Panc1 (cell line): ENCODE data around the gene TTC23. TPM values are rescaled to one million over a fixed set of nuclear protein-coding genes. Genes with fewer than 3 reads are reported as not detected.

Experiments
- ATAC-seq: fragments of 200-7000 bp; cut with Tn5 transposase; 2 replicates; pipeline ENCODE4 v1.9.1; 2020; ENCODE audit warnings: mild to moderate bottlenecking, moderate library complexity
- BruUV-seq: library from RNA; stranded (reverse); fragments of 400-500 nt; replicated peaks from 2 replicates; lab custom pipeline; 2021; lab: Mats Ljungman, UMichigan
- CTCF ChIA-PET: fragments of 300-600 bp; sonication (Branson Sonifier 250); formaldehyde crosslinking; loops from one replicate; lab custom pipeline; 2022; ENCODE audit warnings: antibody characterized with exemption; lab: Charles Lee
- POLR2A ChIA-PET: fragments of 300-600 bp; sonication (Branson Sonifier 250); formaldehyde crosslinking; loops from one replicate; lab custom pipeline; 2022; ENCODE audit warnings: antibody characterized with exemption; lab: Charles Lee
- DNase-seq: peaks from one replicate; pipeline ENCODE4 v3.0.0-alpha.2; 2010; ENCODE audit warnings: low read depth, low spot score
- H3K27ac ChIP-seq: 2 replicates; pipeline ENCODE4 v1.5.1; 2011; ENCODE audit warnings: mild to moderate bottlenecking, low read length, inconsistent platforms
- H3K27me3 ChIP-seq: fragments of 200-500 bp; sonication (Bioruptor generic); 2 replicates; pipeline ENCODE4 v1.6.0; 2014; ENCODE audit warnings: low read length, inconsistent platforms; ENCODE audit not compliant: control insufficient read depth, insufficient read depth
- H3K36me3 ChIP-seq: fragments of 200-500 bp; sonication (Bioruptor generic); 2 replicates; pipeline ENCODE4 v1.5.1; 2014; ENCODE audit warnings: inconsistent platforms, mild to moderate bottlenecking, low read length, moderate library complexity; ENCODE audit not compliant: control insufficient read depth, insufficient read depth
- H3K4me1 ChIP-seq: 2 replicates; pipeline ENCODE4 v1.5.1; 2011; ENCODE audit warnings: inconsistent platforms, mild to moderate bottlenecking, low read length, moderate library complexity; ENCODE audit not compliant: control insufficient read depth, insufficient read depth
- H3K4me3 ChIP-seq, 2 experiments: 2 replicates each; pipeline ENCODE4 v1.5.1; 2011 to 2012; ENCODE audit warnings: low read depth in 2 of 2, low read length in 2 of 2, mild to moderate bottlenecking in 2 of 2, inconsistent platforms in 1 of 2, moderate library complexity in 1 of 2
- H3K9me3 ChIP-seq: fragments of 200-500 bp; sonication (Bioruptor generic); 2 replicates; pipeline ENCODE4 v1.5.1; 2014; ENCODE audit warnings: low read depth, mild to moderate bottlenecking, inconsistent platforms, low read length, moderate library complexity; ENCODE audit not compliant: control insufficient read depth, insufficient read depth
- POLR2AphosphoS5 ChIP-seq: IDR thresholded peaks from 2 replicates; pipeline ENCODE4 v1.6.1; 2012; ENCODE audit warnings: mild to moderate bottlenecking, low read depth, low read length, moderate library complexity
- SIN3A ChIP-seq: IDR thresholded peaks from 2 replicates; pipeline ENCODE4 v1.6.1; 2012; ENCODE audit warnings: low read depth, mild to moderate bottlenecking, low read length, moderate library complexity, borderline replicate concordance; ENCODE audit not compliant: insufficient read depth
- TCF7L2 ChIP-seq: IDR thresholded peaks from 2 replicates; pipeline ENCODE4 v1.6.1; 2011; ENCODE audit warnings: mild to moderate bottlenecking, low read depth, low read length, inconsistent platforms
- in situ Hi-C: cut with HindIII; loops from 2 replicates; pipeline ENCODE4 v1.10.0; 2016; ENCODE audit warnings: low sequenced_read_pairs, low pct_unique_long_range_greater_than_20kb
- intact Hi-C: fragments of 100-400 bp; cut with micrococcal nuclease; formaldehyde crosslinking; loops from one replicate; pipeline ENCODE4 v1.10.0; 2022; ENCODE audit not compliant: unreplicated experiment
- total RNA-seq: library from RNA; stranded (reverse); gene quantifications from one replicate; pipeline ENCODE4 v1.2.1, GENCODE V29; 2021; ENCODE audit not compliant: unreplicated experiment
- TF ChIP-seq, protein P1 (sequence below), 2 experiments: IDR thresholded peaks; 2 replicates each; pipeline ENCODE4 v1.6.1; 2011 to 2012; ENCODE audit warnings: low read depth in 2 of 2, control low read depth in 1 of 2, low read length in 1 of 2, mild to moderate bottlenecking in 1 of 2, moderate library complexity in 1 of 2; ENCODE audit not compliant: insufficient read depth in 1 of 2
- TF ChIP-seq, protein P2 (sequence below): fragments of 450-650 bp; IDR thresholded peaks from 2 replicates; pipeline ENCODE4 v1.5.1; 2017; ENCODE audit warnings: mild to moderate bottlenecking

TTC23 gene
- total RNA-seq, 1 experiment from 2014 or later = 21.7 TPM

DNA sequence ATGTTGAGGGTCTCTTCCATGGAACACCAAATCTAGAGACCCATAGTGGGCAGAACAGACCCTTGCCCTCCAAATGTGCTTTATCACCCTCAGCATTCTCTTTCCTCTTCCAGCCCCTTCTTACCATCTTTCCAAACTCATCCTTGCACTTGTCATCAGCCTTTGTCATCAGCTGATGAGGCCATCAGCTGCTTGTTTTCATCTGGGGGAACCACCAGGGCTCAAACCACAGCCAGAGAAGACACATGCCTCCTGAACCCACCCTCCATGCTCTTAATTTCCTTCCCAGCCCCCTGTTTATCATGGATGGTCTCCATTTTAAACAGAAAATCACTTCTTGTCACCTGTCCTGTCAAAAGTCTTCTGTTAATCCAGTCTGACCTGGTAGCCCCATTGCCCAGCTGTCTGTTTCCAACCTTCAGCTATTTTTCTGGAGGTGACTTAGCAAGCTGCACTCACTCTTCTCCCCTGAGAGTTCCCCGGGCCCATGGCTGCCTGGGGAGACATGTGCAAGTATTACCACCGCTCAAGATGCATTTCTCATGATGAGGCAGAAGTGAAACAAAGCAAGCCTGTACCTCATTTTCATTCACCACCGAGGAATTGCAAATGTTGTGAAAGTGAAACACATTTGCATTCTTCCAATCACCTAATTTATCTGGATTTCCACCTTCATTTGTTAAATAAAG, 159.2 kb downstream of the TTC23 start:
- ATAC-seq = no peak
- ChIA-PET CTCF (no interaction called here), POLR2A (no interaction called here)
- no peak overlapping the region for H3K4me3 ChIP-seq
- H3K4me1 ChIP-seq = no peaks in the 10 kb centered on the region
- no peak for DNase-seq
- TF ChIP-seq TCF7L2 = no peak
- TF ChIP-seq, protein P1, sequence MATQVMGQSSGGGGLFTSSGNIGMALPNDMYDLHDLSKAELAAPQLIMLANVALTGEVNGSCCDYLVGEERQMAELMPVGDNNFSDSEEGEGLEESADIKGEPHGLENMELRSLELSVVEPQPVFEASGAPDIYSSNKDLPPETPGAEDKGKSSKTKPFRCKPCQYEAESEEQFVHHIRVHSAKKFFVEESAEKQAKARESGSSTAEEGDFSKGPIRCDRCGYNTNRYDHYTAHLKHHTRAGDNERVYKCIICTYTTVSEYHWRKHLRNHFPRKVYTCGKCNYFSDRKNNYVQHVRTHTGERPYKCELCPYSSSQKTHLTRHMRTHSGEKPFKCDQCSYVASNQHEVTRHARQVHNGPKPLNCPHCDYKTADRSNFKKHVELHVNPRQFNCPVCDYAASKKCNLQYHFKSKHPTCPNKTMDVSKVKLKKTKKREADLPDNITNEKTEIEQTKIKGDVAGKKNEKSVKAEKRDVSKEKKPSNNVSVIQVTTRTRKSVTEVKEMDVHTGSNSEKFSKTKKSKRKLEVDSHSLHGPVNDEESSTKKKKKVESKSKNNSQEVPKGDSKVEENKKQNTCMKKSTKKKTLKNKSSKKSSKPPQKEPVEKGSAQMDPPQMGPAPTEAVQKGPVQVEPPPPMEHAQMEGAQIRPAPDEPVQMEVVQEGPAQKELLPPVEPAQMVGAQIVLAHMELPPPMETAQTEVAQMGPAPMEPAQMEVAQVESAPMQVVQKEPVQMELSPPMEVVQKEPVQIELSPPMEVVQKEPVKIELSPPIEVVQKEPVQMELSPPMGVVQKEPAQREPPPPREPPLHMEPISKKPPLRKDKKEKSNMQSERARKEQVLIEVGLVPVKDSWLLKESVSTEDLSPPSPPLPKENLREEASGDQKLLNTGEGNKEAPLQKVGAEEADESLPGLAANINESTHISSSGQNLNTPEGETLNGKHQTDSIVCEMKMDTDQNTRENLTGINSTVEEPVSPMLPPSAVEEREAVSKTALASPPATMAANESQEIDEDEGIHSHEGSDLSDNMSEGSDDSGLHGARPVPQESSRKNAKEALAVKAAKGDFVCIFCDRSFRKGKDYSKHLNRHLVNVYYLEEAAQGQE (IDR thresholded peaks at IDR 0.05; ENCODE audit: insufficient read depth in 1 of 2, low read depth in 2 of 2, low read length in 1 of 2) = no peak
- TF ChIP-seq SIN3A = no peak
- TF ChIP-seq, protein P2, sequence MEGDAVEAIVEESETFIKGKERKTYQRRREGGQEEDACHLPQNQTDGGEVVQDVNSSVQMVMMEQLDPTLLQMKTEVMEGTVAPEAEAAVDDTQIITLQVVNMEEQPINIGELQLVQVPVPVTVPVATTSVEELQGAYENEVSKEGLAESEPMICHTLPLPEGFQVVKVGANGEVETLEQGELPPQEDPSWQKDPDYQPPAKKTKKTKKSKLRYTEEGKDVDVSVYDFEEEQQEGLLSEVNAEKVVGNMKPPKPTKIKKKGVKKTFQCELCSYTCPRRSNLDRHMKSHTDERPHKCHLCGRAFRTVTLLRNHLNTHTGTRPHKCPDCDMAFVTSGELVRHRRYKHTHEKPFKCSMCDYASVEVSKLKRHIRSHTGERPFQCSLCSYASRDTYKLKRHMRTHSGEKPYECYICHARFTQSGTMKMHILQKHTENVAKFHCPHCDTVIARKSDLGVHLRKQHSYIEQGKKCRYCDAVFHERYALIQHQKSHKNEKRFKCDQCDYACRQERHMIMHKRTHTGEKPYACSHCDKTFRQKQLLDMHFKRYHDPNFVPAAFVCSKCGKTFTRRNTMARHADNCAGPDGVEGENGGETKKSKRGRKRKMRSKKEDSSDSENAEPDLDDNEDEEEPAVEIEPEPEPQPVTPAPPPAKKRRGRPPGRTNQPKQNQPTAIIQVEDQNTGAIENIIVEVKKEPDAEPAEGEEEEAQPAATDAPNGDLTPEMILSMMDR = no peak
- no peak for TF ChIP-seq POLR2AphosphoS5
- H3K9me3 ChIP-seq = no peaks in the 10 kb centered on the region
- no TSS peak for BruUV-seq
- in situ Hi-C loops (no loop called here), intact Hi-C loops (no loop called here)
- H3K27ac ChIP-seq = no peak overlapping the region
- no peaks in the 10 kb centered on the region for H3K27me3 ChIP-seq
- H3K36me3 ChIP-seq = no peaks in the 10 kb centered on the region

DNA sequence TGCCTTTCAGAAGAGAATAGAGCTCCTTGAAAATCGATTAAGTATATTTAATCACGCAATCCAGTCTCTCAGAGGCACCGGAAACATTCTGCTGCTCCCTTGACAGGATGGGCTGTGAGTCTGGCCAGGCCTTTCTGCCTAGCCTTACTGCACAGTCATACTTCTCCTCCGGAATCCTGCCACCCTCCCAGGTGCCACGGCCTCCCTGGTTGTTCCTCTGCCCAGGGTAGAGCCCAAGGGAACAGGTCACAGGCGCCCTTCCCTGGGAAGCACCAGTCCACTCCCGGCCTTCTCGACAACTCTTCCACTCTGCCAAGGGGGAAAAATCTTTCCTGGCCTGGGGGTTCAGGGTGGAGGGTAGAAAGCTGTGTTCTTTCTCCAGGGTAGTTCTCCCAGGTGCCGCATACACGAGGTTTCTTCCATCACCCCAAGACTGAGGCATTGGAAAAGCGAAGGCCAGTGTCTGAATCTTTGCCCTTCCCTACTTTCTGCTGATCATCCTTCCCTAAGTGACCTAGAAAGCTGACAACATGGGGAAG, 161.9 kb downstream of the TTC23 start:
- Histone ChIP-seq H3K27me3 (no peaks in the 10 kb centered on the region), H3K9me3 (peaks cover 4% of the 10 kb centered on the region; the same call in 1 of the 2 replicates), H3K4me3 (no peak overlapping the region), H3K36me3 (no peaks in the 10 kb centered on the region), H3K27ac (no peak overlapping the region), H3K4me1 (no peaks in the 10 kb centered on the region)
- in situ Hi-C loops = no loop called here
- ChIA-PET POLR2A (no interaction called here), CTCF (interaction anchor here (0.7 kb wide), 1 partner anchor 325 kb away, joined by 3 read pairs; no protein-coding TSS in a partner anchor)
- TF ChIP-seq SIN3A (no peak), TCF7L2 (no peak)
- TF ChIP-seq, protein P2 = no peak
- ATAC-seq (no peak; the same call in 1 of the 2 replicates), DNase-seq (no peak)
- intact Hi-C loops = no loop called here
- BruUV-seq = no TSS peak
